HepG2 (cell line): Measurements from ENCODE around the gene INHBA. TPM values are rescaled to one million over a fixed set of nuclear protein-coding genes. Genes with fewer than 3 reads are reported as not detected.

Source experiments
- IRX3 ChIP-seq: sonication (generic); formaldehyde crosslinking; IDR thresholded peaks from 2 replicates; pipeline ENCODE4 v1.8.1; 2023; ENCODE audit warnings: mild to moderate bottlenecking, low read depth, missing genetic modification reagents, borderline replicate concordance
- KDM2A ChIP-seq: sonication (generic); formaldehyde crosslinking; IDR thresholded peaks from 2 replicates; pipeline ENCODE4 v1.4.0; 2020; ENCODE audit warnings: low read depth, missing genetic modification reagents, borderline replicate concordance
- KDM3A ChIP-seq: IDR thresholded peaks from 2 replicates; pipeline ENCODE4 v1.6.1; 2018; ENCODE audit warnings: low read depth, missing compliant biosample characterization
- KDM5B ChIP-seq: sonication (generic); formaldehyde crosslinking; IDR thresholded peaks from 2 replicates; pipeline ENCODE4 v1.4.0; 2020; ENCODE audit warnings: missing genetic modification reagents, mild to moderate bottlenecking, borderline replicate concordance
- KLF15 ChIP-seq: sonication (generic); formaldehyde crosslinking; IDR thresholded peaks from 2 replicates; pipeline ENCODE4 v1.8.1; 2023; ENCODE audit warnings: borderline replicate concordance, mild to moderate bottlenecking, inconsistent platforms, missing genetic modification reagents, mixed read lengths
- NFATC3 ChIP-seq: sonication (generic); formaldehyde crosslinking; IDR thresholded peaks from 2 replicates; pipeline ENCODE4 v1.5.1; 2020; ENCODE audit warnings: mild to moderate bottlenecking, missing genetic modification reagents
- NFIB ChIP-seq: sonication (generic); formaldehyde crosslinking; IDR thresholded peaks from 2 replicates; pipeline ENCODE4 v1.9.0; 2021; ENCODE audit warnings: missing genetic modification reagents, mild to moderate bottlenecking, borderline replicate concordance
- SMAD9 ChIP-seq: sonication (generic); formaldehyde crosslinking; IDR thresholded peaks from 2 replicates; pipeline ENCODE4 v1.5.1; 2020; ENCODE audit warnings: mild to moderate bottlenecking, missing genetic modification reagents
- SOX6 ChIP-seq, 2 experiments: fragments of 450-650 bp in 1 of 2; sonication (generic) in 1 of 2; formaldehyde crosslinking in 1 of 2; IDR thresholded peaks; 2 replicates each; pipeline versions ENCODE4 v1.4.0 to v1.6.1; 2017 to 2020; ENCODE audit warnings: antibody characterized with exemption in 1 of 2, mild to moderate bottlenecking in 1 of 2, missing genetic modification reagents in 1 of 2
- ZNF549 ChIP-seq: sonication (generic); formaldehyde crosslinking; IDR thresholded peaks from 2 replicates; pipeline ENCODE4 v1.5.0; 2020; ENCODE audit warnings: missing genetic modification reagents
- polyA plus RNA-seq, 8 experiments: library from polyadenylated mRNA; depleted of rRNA in 3 of 8; stranded (reverse) in 7 of 8; unstranded in 1 of 8; fragments of >200 nt; fragmentation: Illumina TruSeq in 4 of 8; extraction: Trizol in 4 of 8; gene quantifications; 2 replicates each; pipeline versions ENCODE4 v1.2.1 to v1.2.3, GENCODE V29; 2011 to 2016; ENCODE audit warnings: low read depth in 4 of 8, missing spikeins in 1 of 8, mixed read lengths in 1 of 8; ENCODE audit not compliant: insufficient read depth in 1 of 8
- total RNA-seq, 5 experiments: library from RNA; depleted of rRNA; stranded (reverse); fragments of >200 nt; fragmentation: Illumina TruSeq; extraction: Trizol; gene quantifications; 2 replicates each; pipeline ENCODE4 v1.2.3, GENCODE V29; 2016; ENCODE audit warnings: low read depth in 1 of 5
- TF ChIP-seq, protein P1 (sequence below), 2 experiments: sonication (generic) in 1 of 2; formaldehyde crosslinking in 1 of 2; IDR thresholded peaks; 2 replicates each; pipeline versions ENCODE4 v1.4.0 to v1.6.1; 2018 to 2020; ENCODE audit warnings: missing genetic modification reagents in 2 of 2, borderline replicate concordance in 1 of 2, low read depth in 1 of 2, mild to moderate bottlenecking in 1 of 2, missing biosample characterization in 1 of 2
- TF ChIP-seq, protein P2 (sequence below): sonication (generic); formaldehyde crosslinking; IDR thresholded peaks from 2 replicates; pipeline ENCODE4 v1.8.1; 2023; ENCODE audit warnings: mild to moderate bottlenecking, missing genetic modification reagents
- TF ChIP-seq, protein P3 (sequence below): sonication (generic); formaldehyde crosslinking; conservative IDR thresholded peaks from 2 replicates; pipeline ENCODE4 v1.5.0; 2020; ENCODE audit warnings: missing genetic modification reagents
- TF ChIP-seq, protein P4 (sequence below): sonication (generic); formaldehyde crosslinking; IDR thresholded peaks from 2 replicates; pipeline ENCODE4 v1.4.0; 2020; ENCODE audit warnings: missing genetic modification reagents

The INHBA gene
- total and polyA plus RNA-seq, 2 of the 13 experiments (the other 11 are each of a cell fraction or from before 2014, with no cell fraction given), result not detected

DNA sequence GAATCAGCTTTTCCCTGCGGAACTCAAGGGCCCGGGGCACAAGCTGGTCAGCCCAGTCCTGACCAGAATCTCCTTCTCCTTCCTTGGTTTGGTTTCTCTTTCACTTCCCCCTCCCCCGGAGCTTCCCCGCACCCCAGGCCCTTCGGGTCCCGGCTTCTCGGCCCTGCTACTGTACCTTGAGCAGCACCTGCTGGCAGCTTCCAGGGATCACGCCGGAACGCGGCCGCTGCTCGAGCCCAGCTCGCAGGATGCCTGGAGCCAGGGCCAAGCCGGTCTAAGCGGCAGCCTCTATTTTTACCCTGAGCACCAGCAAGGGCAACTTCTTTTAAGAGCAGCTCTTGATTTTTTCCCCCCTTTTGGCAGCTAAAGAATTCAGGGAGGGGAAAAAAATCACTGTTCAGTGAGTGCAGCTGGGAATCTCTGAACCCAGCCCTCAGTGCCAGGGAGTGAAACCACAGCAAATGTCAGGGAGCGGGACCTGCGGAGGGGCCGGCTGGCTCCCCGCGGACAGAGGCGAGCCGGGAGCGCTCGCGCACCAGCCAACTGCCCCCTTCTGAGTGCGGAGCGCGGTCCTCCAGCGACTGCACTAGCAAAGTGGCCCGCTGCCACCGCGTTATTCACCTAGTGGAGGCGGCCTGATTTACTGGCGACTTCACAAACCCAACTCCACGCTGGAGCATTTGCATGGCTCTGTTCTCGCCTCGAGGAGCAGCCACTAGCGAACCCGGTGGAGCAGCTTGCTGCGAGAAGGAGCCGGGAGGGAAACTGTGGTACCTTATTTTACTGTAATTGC lies 2.4 kb upstream of the INHBA start (continued):
- TF ChIP-seq, protein P1, sequence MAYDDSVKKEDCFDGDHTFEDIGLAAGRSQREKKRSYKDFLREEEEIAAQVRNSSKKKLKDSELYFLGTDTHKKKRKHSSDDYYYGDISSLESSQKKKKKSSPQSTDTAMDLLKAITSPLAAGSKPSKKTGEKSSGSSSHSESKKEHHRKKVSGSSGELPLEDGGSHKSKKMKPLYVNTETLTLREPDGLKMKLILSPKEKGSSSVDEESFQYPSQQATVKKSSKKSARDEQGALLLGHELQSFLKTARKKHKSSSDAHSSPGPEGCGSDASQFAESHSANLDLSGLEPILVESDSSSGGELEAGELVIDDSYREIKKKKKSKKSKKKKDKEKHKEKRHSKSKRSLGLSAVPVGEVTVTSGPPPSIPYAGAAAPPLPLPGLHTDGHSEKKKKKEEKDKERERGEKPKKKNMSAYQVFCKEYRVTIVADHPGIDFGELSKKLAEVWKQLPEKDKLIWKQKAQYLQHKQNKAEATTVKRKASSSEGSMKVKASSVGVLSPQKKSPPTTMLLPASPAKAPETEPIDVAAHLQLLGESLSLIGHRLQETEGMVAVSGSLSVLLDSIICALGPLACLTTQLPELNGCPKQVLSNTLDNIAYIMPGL (CRISPR knock-in tag; IDR thresholded peaks at IDR 0.05; ENCODE audit: borderline replicate concordance in 1 of 2, low read depth in 1 of 2), result peak; percentile 73 to 74; a peak in 3 of 4 replicates
- TF ChIP-seq KDM5B (CRISPR knock-in tag) (peak; percentile 55; the same call in 1 of the 2 replicates), IRX3 (CRISPR knock-in tag) (no peak), KDM3A (CRISPR knock-in tag) (0 out of 2 replicates have a peak, but pooled peaks have one; percentile 67), KDM2A (peak; percentile 72; the same call in 1 of the 2 replicates), SOX6 (IDR thresholded peaks at IDR 0.05) (no peak), SOX6 (CRISPR knock-in tag; IDR thresholded peaks at IDR 0.05) (peak; percentile 41), SMAD9 (CRISPR knock-in tag) (no peak), NFIB (no peak), NFATC3 (CRISPR knock-in tag) (no peak), KLF15 (CRISPR knock-in tag) (no peak), ZNF549 (CRISPR knock-in tag) (no peak)
- TF ChIP-seq, protein P2, sequence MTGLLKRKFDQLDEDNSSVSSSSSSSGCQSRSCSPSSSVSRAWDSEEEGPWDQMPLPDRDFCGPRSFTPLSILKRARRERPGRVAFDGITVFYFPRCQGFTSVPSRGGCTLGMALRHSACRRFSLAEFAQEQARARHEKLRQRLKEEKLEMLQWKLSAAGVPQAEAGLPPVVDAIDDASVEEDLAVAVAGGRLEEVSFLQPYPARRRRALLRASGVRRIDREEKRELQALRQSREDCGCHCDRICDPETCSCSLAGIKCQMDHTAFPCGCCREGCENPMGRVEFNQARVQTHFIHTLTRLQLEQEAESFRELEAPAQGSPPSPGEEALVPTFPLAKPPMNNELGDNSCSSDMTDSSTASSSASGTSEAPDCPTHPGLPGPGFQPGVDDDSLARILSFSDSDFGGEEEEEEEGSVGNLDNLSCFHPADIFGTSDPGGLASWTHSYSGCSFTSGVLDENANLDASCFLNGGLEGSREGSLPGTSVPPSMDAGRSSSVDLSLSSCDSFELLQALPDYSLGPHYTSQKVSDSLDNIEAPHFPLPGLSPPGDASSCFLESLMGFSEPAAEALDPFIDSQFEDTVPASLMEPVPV (CRISPR knock-in tag), result no peak
- TF ChIP-seq, protein P3, sequence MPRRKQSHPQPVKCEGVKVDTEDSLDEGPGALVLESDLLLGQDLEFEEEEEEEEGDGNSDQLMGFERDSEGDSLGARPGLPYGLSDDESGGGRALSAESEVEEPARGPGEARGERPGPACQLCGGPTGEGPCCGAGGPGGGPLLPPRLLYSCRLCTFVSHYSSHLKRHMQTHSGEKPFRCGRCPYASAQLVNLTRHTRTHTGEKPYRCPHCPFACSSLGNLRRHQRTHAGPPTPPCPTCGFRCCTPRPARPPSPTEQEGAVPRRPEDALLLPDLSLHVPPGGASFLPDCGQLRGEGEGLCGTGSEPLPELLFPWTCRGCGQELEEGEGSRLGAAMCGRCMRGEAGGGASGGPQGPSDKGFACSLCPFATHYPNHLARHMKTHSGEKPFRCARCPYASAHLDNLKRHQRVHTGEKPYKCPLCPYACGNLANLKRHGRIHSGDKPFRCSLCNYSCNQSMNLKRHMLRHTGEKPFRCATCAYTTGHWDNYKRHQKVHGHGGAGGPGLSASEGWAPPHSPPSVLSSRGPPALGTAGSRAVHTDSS (CRISPR knock-in tag), result no peak
- TF ChIP-seq, protein P4, sequence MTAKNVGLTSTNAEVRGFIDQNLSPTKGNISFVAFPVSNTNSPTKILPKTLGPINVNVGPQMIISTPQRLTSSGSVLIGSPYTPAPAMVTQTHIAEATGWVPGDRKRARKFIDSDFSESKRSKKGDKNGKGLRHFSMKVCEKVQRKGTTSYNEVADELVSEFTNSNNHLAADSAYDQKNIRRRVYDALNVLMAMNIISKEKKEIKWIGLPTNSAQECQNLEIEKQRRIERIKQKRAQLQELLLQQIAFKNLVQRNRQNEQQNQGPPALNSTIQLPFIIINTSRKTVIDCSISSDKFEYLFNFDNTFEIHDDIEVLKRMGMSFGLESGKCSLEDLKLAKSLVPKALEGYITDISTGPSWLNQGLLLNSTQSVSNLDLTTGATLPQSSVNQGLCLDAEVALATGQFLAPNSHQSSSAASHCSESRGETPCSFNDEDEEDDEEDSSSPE (CRISPR knock-in tag), result no peak
